Testis (tissue), 2 donors: ENCODE measurements around the gene CAPN12.

ENCODE experiments used
- CTCF ChIP-seq, 3 experiments: fragments of 450-650 bp in 2 of 3; fragments of 200-600 bp in 1 of 3; sonication (generic) in 1 of 3; IDR thresholded peaks; one replicate each; pipeline ENCODE4 v1.5.1; 2016 to 2019; ENCODE audit warnings: antibody characterized with exemption in 3 of 3, mild to moderate bottlenecking in 2 of 3, moderate library complexity in 1 of 3
- POLR2A ChIP-seq: fragments of 450-650 bp; IDR thresholded peaks from one replicate; pipeline ENCODE4 v1.6.1; 2017; ENCODE audit warnings: antibody characterized with exemption, mild to moderate bottlenecking, moderate library complexity

DNA sequence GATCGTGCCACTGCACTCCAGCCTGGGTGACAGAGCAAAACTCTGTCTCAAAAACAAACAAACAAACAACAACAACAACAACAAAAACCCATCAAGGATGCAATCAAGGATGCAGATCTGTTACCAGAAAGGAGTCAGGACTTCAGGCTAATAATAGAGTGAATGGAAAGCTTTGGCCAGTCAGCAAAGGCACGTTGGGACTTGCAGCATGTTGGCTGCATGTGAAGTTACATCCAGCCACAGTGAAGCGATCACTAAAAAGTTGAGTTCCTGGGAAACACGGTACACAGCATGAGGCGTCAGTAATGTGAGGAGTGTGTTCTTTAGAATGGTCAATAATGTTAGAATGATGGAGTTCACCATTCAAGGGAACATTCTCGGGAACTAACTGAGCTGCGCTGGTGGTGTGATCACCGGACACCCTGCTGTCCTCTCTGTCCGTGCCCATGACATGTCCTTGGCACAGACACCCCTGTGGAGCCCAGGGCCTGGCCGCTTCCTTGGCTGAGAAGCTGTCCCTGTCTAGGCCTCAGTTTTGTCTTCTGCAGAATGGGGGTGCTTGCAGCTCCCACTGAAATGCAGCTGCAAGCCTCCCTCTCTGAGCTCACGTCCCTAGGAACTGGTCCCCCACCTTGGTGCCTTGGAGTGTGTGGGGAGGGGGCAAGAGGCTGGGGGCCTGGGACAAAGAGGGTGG lies 42.4 kb upstream of the CAPN12 start:
- TF ChIP-seq CTCF (IDR thresholded peaks at IDR 0.05) (no peak), POLR2A (no peak)
